ENCODE data around the gene IDE. TPM values are rescaled to one million over a fixed set of nuclear protein-coding genes. Genes with fewer than 3 reads are reported as not detected.

The IDE gene
- total and polyA plus RNA-seq, 2 donors (not counting 3 experiments of a cell fraction or from before 2014, with no cell fraction given) = 10.7 to 52.6 TPM

DNA sequence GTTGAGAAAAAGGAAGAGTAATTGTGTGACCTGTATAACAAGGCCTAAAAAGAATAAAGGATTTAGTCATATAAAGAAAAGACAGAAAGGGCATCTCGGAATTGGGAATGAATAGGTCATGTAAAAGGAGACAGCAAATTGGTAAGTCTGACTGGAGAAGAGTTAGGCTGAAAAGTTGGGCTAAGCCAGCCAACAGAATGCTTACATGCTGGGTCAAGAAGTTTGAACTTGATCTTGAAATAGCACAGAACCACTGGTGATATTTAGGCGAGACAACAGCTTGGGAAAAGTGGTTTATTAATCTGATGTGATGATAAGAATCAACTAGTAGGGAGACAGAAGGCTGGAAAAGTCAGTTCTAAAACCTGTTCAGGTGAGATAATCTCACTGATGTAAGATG, 4.8 kb downstream of the IDE start:
- Histone ChIP-seq H3K27me3 (ENCODE audit: control insufficient read depth in 2 of 2, insufficient read depth in 2 of 2, low read length in 2 of 2) (no peaks in the 10 kb centered on the region), H3K9ac (replicated peaks; ENCODE audit: extremely low read depth, insufficient read depth, low read length) (no peak overlapping the region), H3K9me3 (replicated peaks; ENCODE audit: control insufficient read depth, insufficient read depth, low read length) (no peaks in the 10 kb centered on the region), H3K9me1 (replicated peaks; ENCODE audit: control insufficient read depth, extremely low read depth, insufficient read depth, low read length) (no peaks in the 10 kb centered on the region), H3K79me2 (ENCODE audit: control insufficient read depth, insufficient read depth, low read length) (peaks cover 66% of the 10 kb centered on the region), H2AFZ (ENCODE audit: low read depth, low read length) (no peak overlapping the region), H3K4me2 (ENCODE audit: insufficient read depth, low read length) (no peak overlapping the region), H3K4me1 (ENCODE audit: control insufficient read depth, extremely low read depth, insufficient read depth, low read length) (peaks cover 15% of the 10 kb centered on the region), H3K36me3 (ENCODE audit: control insufficient read depth in 2 of 2, extremely low read depth in 1 of 2, insufficient read depth in 2 of 2, low read length in 2 of 2) (peaks cover 0 to 2% of the 10 kb centered on the region in 2 experiments), H3K4me3 (replicated peaks in 1 of 3; ENCODE audit: insufficient read depth in 1 of 3, low read depth in 1 of 3, low read length in 3 of 3) (no peak overlapping the region), H4K20me1 (replicated peaks; ENCODE audit: control insufficient read depth, extremely low read depth, insufficient read depth, low read length) (no peaks in the 10 kb centered on the region), H3K27ac (ENCODE audit: insufficient read depth, low read depth, low read length) (no peak overlapping the region)
- DNase-seq (ENCODE audit: low read depth, low spot score) (no peak), FAIRE-seq (peak; percentile 33)
- intact Hi-C loops (cut with micrococcal nuclease) = no loop called here
- POLR2A ChIA-PET = no interaction called here
- no TSS peak for BruUV-seq (replicated peaks)
- dilution Hi-C loops (cut with MboI; ENCODE audit: extremely low pct_ligation_motif_present, low sequenced_read_pairs) = no loop called here
- TF ChIP-seq EZH2 (IDR thresholded peaks at IDR 0.05; ENCODE audit: borderline replicate concordance, low read depth, low read length, severe bottlenecking) (no peak), MAX (IDR thresholded peaks at IDR 0.05; ENCODE audit: insufficient read depth, insufficient read length) (no peak), POLR2AphosphoS5 (IDR thresholded peaks at IDR 0.05; ENCODE audit: insufficient read depth, low read depth, low read length) (no peak), CTCF (IDR thresholded peaks at IDR 0.05; ENCODE audit: extremely low read depth in 1 of 2, insufficient read depth in 1 of 2, low read depth in 1 of 2, low read length in 2 of 2) (no peak), GATA2 (IDR thresholded peaks at IDR 0.05; ENCODE audit: insufficient read depth, insufficient read length, low read depth, low read length) (no peak), JUN (IDR thresholded peaks at IDR 0.05; ENCODE audit: borderline replicate concordance, insufficient read depth, insufficient read length, low read depth) (no peak), FOS (IDR thresholded peaks at IDR 0.05; ENCODE audit: borderline replicate concordance, insufficient read depth, low read length) (no peak), POLR2A (IDR thresholded peaks at IDR 0.05; ENCODE audit: low read depth, low read length) (no peak), MYC (IDR thresholded peaks at IDR 0.05; ENCODE audit: low read depth, low read length) (no peak)
- CTCF ChIA-PET = interaction anchor here (1.2 kb wide), 1 partner anchor 52 kb away, joined by 5 read pairs; no protein-coding TSS in a partner anchor
